OCI-LY7 (cell line): ENCODE data around the gene TIMP4. TPM values are rescaled to one million over a fixed set of nuclear protein-coding genes. Genes with fewer than 3 reads are reported as not detected.

ENCODE experiments used
- Bru-seq: library from RNA; stranded (reverse); fragments of 400-500 nt; gene quantifications from one replicate; lab custom pipeline; 2021; lab: Mats Ljungman, UMichigan
- BruChase-seq, 2 experiments: library from RNA; stranded (reverse); fragments of 400-500 nt; gene quantifications; one replicate each; lab custom pipeline; 2021; lab: Mats Ljungman, UMichigan
- BruUV-seq: library from RNA; stranded (reverse); fragments of 400-500 nt; replicated peaks from 2 replicates; lab custom pipeline; 2021; lab: Mats Ljungman, UMichigan
- CTCF ChIA-PET: fragments of 300-600 bp; sonication (Branson Sonifier 250); formaldehyde crosslinking; loops from one replicate; lab custom pipeline; 2022; ENCODE audit warnings: antibody characterized with exemption; ENCODE audit not compliant: unreplicated experiment; lab: Charles Lee
- POLR2A ChIA-PET: fragments of 300-600 bp; sonication (Branson Sonifier 250); formaldehyde crosslinking; loops from one replicate; lab custom pipeline; 2022; ENCODE audit warnings: antibody characterized with exemption; lab: Charles Lee
- DNase-seq: peaks from one replicate; pipeline ENCODE4 v3.0.0-alpha.2; 2015; ENCODE audit warnings: low spot score
- H2AFZ ChIP-seq: fragments of 200-600 bp; sonication (generic), shearing (Covaris generic); 2 replicates; pipeline ENCODE4 v1.6.1; 2014; ENCODE audit warnings: mild to moderate bottlenecking, antibody characterized with exemption, low read length, moderate library complexity
- H3K27ac ChIP-seq: fragments of 200-600 bp; sonication (generic); 2 replicates; pipeline ENCODE4 v1.5.1; 2014; ENCODE audit warnings: mixed run types, low read depth, mild to moderate bottlenecking, moderate library complexity, low read length, inconsistent platforms; ENCODE audit not compliant: poor library complexity, severe bottlenecking
- H3K36me3 ChIP-seq: fragments of 200-600 bp; sonication (generic); 2 replicates; pipeline ENCODE4 v1.6.1; 2014; ENCODE audit warnings: mild to moderate bottlenecking, antibody characterized with exemption, low read length, moderate library complexity, mixed read lengths; ENCODE audit not compliant: insufficient read depth
- H3K4me1 ChIP-seq: fragments of 200-600 bp; sonication (generic); 2 replicates; pipeline ENCODE4 v1.5.1; 2014; ENCODE audit warnings: mild to moderate bottlenecking, low read length; ENCODE audit not compliant: insufficient read depth, poor library complexity, severe bottlenecking
- H3K4me2 ChIP-seq: fragments of 200-600 bp; sonication (generic); 2 replicates; pipeline ENCODE4 v1.6.1; 2014; ENCODE audit warnings: mild to moderate bottlenecking, low read length
- H3K4me3 ChIP-seq: fragments of 200-600 bp; sonication (generic); 2 replicates; pipeline ENCODE4 v1.5.1; 2014; ENCODE audit warnings: mild to moderate bottlenecking, low read depth, low read length; ENCODE audit not compliant: poor library complexity, severe bottlenecking
- H3K79me2 ChIP-seq: fragments of 200-600 bp; sonication (generic); 2 replicates; pipeline ENCODE4 v1.6.1; 2016; ENCODE audit warnings: low read depth, mild to moderate bottlenecking, low read length, moderate library complexity, mixed read lengths; ENCODE audit not compliant: insufficient read depth
- H3K9me2 ChIP-seq: fragments of 200-600 bp; sonication (generic); 2 replicates; pipeline ENCODE4 v1.6.1; 2016; ENCODE audit warnings: mild to moderate bottlenecking, low read length, mixed read lengths; ENCODE audit not compliant: insufficient read depth
- H3K9me3 ChIP-seq: fragments of 200-600 bp; sonication (generic); 2 replicates; pipeline ENCODE4 v1.6.1; 2014; ENCODE audit warnings: mild to moderate bottlenecking, mixed run types, low read length, mixed read lengths
- H4K20me1 ChIP-seq: fragments of 200-600 bp; sonication (generic); 2 replicates; pipeline ENCODE4 v1.6.1; 2014; ENCODE audit warnings: mild to moderate bottlenecking, antibody characterized with exemption, low read length, moderate library complexity, mixed read lengths; ENCODE audit not compliant: insufficient read depth
- CTCF ChIP-seq: fragments of 200-600 bp; sonication (generic); conservative IDR thresholded peaks from 2 replicates; pipeline ENCODE4 v1.5.1; 2014; ENCODE audit warnings: mild to moderate bottlenecking, antibody characterized with exemption, low read length, moderate library complexity, mixed read lengths
- EZH2phosphoT487 ChIP-seq: fragments of 200-600 bp; sonication (generic); IDR thresholded peaks from 2 replicates; pipeline ENCODE4 v1.6.1; 2018; ENCODE audit warnings: low read depth, borderline replicate concordance, mild to moderate bottlenecking, mixed run types, antibody characterized with exemption, low read length, moderate library complexity, mixed read lengths
- intact Hi-C: fragments of 100-400 bp; cut with micrococcal nuclease; formaldehyde crosslinking; loops from one replicate; pipeline ENCODE4 v1.10.0; 2022; ENCODE audit not compliant: unreplicated experiment
- long read RNA-seq: library from polyadenylated mRNA; stranded (forward); transcript quantifications from one replicate; pipeline ENCODE4 v2.0.0, GENCODE V29; 2022
- total RNA-seq, 2 experiments: library from RNA; depleted of rRNA in 1 of 2; stranded (reverse); fragments of >200 nt in 1 of 2; shearing (Covaris generic) in 1 of 2; gene quantifications; 2 replicates each; pipeline ENCODE4 v1.2.3, GENCODE V29; 2014 to 2022

Gene TIMP4
- total RNA-seq (2014; rRNA removed; shearing (Covaris generic)) (not detected in 2 replicates), total RNA-seq (2022) (not detected in 2 replicates), Bru-seq, nascent RNA (not detected), BruChase-seq, experiment 1, labeled RNA remaining after a 6-hour chase (percentile 12 among the genes with signal in this experiment), BruChase-seq, experiment 2, labeled RNA remaining after a 2-hour chase (not detected)
- long read RNA-seq, result 0 reads

GRCh38 chr3:12158387-12159226 is at the start of gene TIMP4:
Gene TIMP4, minus strand, starts transcription at chr3:12158912. Its CDS starts 72 bp downstream, at chr3:12158840.
- no peak for DNase-seq
- Histone ChIP-seq H3K9me3 (no peaks in the 10 kb centered on the region), H3K36me3 (no peaks in the 10 kb centered on the region), H3K79me2 (no peaks in the 10 kb centered on the region), H3K4me1 (no peaks in the 10 kb centered on the region), H4K20me1 (no peaks in the 10 kb centered on the region), H3K4me3 (no peak within 1 kb of the TSS), H2AFZ (no peak within 1 kb of the TSS), H3K4me2 (no peak within 1 kb of the TSS), H3K9me2 (no peaks in the 10 kb centered on the region), H3K27ac (no peak within 1 kb of the TSS)
- TF ChIP-seq CTCF (no peak), EZH2phosphoT487 (no peak)
- no TSS peak for BruUV-seq
- ChIA-PET CTCF (no interaction called here), POLR2A (no interaction called here)
- intact Hi-C loops, result no loop called here

- no peak for DNase-seq
- H4K20me1 ChIP-seq, result no peaks in the 10 kb centered on the region
- no peak overlapping the region for H3K27ac ChIP-seq
- no peak overlapping the region for H2AFZ ChIP-seq
- no peaks in the 10 kb centered on the region for H3K36me3 ChIP-seq
- no peak overlapping the region for H3K4me3 ChIP-seq
- intact Hi-C loops, result no loop called here
- no peaks in the 10 kb centered on the region for H3K79me2 ChIP-seq
- TF ChIP-seq EZH2phosphoT487 (no peak), CTCF (no peak)
- H3K4me1 ChIP-seq, result no peaks in the 10 kb centered on the region
- CTCF ChIA-PET, result no interaction called here
- POLR2A ChIA-PET, result no interaction called here
- H3K9me3 ChIP-seq, result no peaks in the 10 kb centered on the region
- no peak overlapping the region for H3K4me2 ChIP-seq
- H3K9me2 ChIP-seq, result no peaks in the 10 kb centered on the region
- no TSS peak for BruUV-seq
Observed at GRCh38 chr3:12205171-12205570, 46.5 kb upstream of the TIMP4 start.

- Histone ChIP-seq H3K36me3 (no peaks in the 10 kb centered on the region), H3K9me2 (no peaks in the 10 kb centered on the region), H4K20me1 (no peaks in the 10 kb centered on the region), H2AFZ (no peak overlapping the region), H3K4me2 (no peak overlapping the region), H3K27ac (no peak overlapping the region), H3K4me1 (no peaks in the 10 kb centered on the region), H3K79me2 (no peaks in the 10 kb centered on the region), H3K9me3 (no peaks in the 10 kb centered on the region), H3K4me3 (no peak overlapping the region)
- CTCF ChIA-PET, result no interaction called here
- DNase-seq, result no peak
- TF ChIP-seq EZH2phosphoT487 (no peak), CTCF (no peak)
- no TSS peak for BruUV-seq
- POLR2A ChIA-PET, result interaction anchor here (0.7 kb wide), 2 partner anchors 14 to 288 kb away, joined by 3 to 4 read pairs; no protein-coding TSS in a partner anchor
- intact Hi-C loops, result no loop called here
Observed at GRCh38 chr3:12201813-12202212, 43.1 kb upstream of the TIMP4 start.
